Smooth muscle cell (in vitro differentiated cells): Measurements from ENCODE around the gene ASTN1. TPM values are rescaled to one million over a fixed set of nuclear protein-coding genes. Genes with fewer than 3 reads are reported as not detected.

Experiments
- DNase-seq: peaks from one replicate; lab custom pipeline; 2025; ENCODE audit not compliant: unreplicated experiment; lab: John Stamatoyannopoulos, UW
- H2AFZ ChIP-seq: fragments of 200-600 bp; sonication (generic); 2 replicates; pipeline ENCODE4 v1.6.0; 2016; ENCODE audit warnings: antibody characterized with exemption, low read depth, mild to moderate bottlenecking
- H3F3A ChIP-seq: fragments of 200-600 bp; sonication (generic); 2 replicates; pipeline ENCODE4 v1.6.0; 2017; ENCODE audit warnings: antibody characterized with exemption, low read depth
- H3K27ac ChIP-seq: fragments of 200-600 bp; sonication (generic); 2 replicates; pipeline ENCODE4 v1.5.1; 2016; ENCODE audit warnings: low read depth, mild to moderate bottlenecking
- H3K27me3 ChIP-seq: fragments of 200-600 bp; sonication (generic); 2 replicates; pipeline ENCODE4 v1.6.1; 2016; ENCODE audit warnings: low read depth, mild to moderate bottlenecking
- H3K36me3 ChIP-seq: fragments of 200-600 bp; sonication (generic); 2 replicates; pipeline ENCODE4 v1.5.1; 2016; ENCODE audit warnings: low read depth
- H3K4me1 ChIP-seq: fragments of 200-600 bp; sonication (generic); 2 replicates; pipeline ENCODE4 v1.5.1; 2016; ENCODE audit warnings: low read depth
- H3K4me2 ChIP-seq: fragments of 200-600 bp; sonication (generic); 2 replicates; pipeline ENCODE4 v1.6.0; 2016; ENCODE audit warnings: mild to moderate bottlenecking
- H3K4me3 ChIP-seq: fragments of 200-600 bp; sonication (generic); 2 replicates; pipeline ENCODE4 v1.5.1; 2016; ENCODE audit warnings: mild to moderate bottlenecking
- H3K79me2 ChIP-seq: fragments of 200-600 bp; sonication (generic); 2 replicates; pipeline ENCODE4 v1.6.0; 2016; ENCODE audit warnings: low read depth, mild to moderate bottlenecking
- H3K9ac ChIP-seq: fragments of 200-600 bp; sonication (generic); 2 replicates; pipeline ENCODE4 v1.6.0; 2016; ENCODE audit warnings: low read depth
- H3K9me3 ChIP-seq: fragments of 200-600 bp; sonication (generic); replicated peaks from 2 replicates; pipeline ENCODE4 v1.5.1; 2016; ENCODE audit warnings: low read depth
- H4K20me1 ChIP-seq: fragments of 200-600 bp; sonication (generic); 2 replicates; pipeline ENCODE4 v1.6.0; 2016; ENCODE audit warnings: low read depth
- WGBS: methylation state at CpG from one replicate; pipeline ENCODE4 v1.1.7; 2016; ENCODE audit warnings: low lambda C conversion rate; 5-methylcytosine and 5-hydroxymethylcytosine counted together
- polyA plus RNA-seq: library from polyadenylated mRNA; unstranded; fragments of >200 nt; fragmentation: Nextera tagmentation; extraction: Ambion mirVana; gene quantifications from 2 replicates; pipeline ENCODE4 v1.2.1, GENCODE V29; 2016
- total RNA-seq: library from RNA; depleted of rRNA; stranded (reverse); fragments of >200 nt; gene quantifications from 2 replicates; pipeline ENCODE4 v1.2.3, GENCODE V29; 2014
- TF ChIP-seq, protein P1 (sequence below): fragments of 200-600 bp; sonication (generic); IDR thresholded peaks from 2 replicates; pipeline ENCODE4 v1.5.1; 2017; ENCODE audit warnings: borderline replicate concordance, mild to moderate bottlenecking, antibody characterized with exemption; ENCODE audit not compliant: insufficient read depth, poor library complexity, severe bottlenecking

Gene ASTN1
- total and polyA plus RNA-seq, 2 experiments from 2014 or later: 0.04 TPM; not detected in 1

DNA sequence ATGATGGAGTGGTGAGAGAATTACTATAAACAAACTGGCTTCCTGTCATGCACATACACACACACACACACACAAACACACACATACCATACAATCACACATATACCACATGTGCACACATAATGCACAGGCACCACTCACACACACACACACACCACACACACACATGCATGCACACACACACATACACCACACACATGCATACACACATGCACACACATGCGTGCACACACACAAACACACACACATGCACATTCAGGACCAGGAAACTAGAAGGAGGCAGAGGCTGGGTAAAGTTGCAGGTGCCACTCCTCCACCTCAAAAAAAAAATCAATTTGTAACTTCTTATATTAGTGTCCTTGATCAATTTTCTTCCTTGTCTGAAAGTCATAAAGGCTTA, 153.0 kb downstream of the ASTN1 start:
- Histone ChIP-seq H3K9me3 (no peaks in the 10 kb centered on the region), H3K4me1 (no peaks in the 10 kb centered on the region), H3K79me2 (no peaks in the 10 kb centered on the region), H3K9ac (no peak overlapping the region), H3F3A (no peaks in the 10 kb centered on the region), H3K4me3 (no peak overlapping the region), H3K4me2 (no peak overlapping the region), H3K27me3 (no peaks in the 10 kb centered on the region), H4K20me1 (no peaks in the 10 kb centered on the region), H3K27ac (no peak overlapping the region), H3K36me3 (no peaks in the 10 kb centered on the region), H2AFZ (no peak overlapping the region)
- TF ChIP-seq, protein P1, sequence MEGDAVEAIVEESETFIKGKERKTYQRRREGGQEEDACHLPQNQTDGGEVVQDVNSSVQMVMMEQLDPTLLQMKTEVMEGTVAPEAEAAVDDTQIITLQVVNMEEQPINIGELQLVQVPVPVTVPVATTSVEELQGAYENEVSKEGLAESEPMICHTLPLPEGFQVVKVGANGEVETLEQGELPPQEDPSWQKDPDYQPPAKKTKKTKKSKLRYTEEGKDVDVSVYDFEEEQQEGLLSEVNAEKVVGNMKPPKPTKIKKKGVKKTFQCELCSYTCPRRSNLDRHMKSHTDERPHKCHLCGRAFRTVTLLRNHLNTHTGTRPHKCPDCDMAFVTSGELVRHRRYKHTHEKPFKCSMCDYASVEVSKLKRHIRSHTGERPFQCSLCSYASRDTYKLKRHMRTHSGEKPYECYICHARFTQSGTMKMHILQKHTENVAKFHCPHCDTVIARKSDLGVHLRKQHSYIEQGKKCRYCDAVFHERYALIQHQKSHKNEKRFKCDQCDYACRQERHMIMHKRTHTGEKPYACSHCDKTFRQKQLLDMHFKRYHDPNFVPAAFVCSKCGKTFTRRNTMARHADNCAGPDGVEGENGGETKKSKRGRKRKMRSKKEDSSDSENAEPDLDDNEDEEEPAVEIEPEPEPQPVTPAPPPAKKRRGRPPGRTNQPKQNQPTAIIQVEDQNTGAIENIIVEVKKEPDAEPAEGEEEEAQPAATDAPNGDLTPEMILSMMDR: no peak
- WGBS: 86% methylated on average over 1 of the region's 1 CpG
- DNase-seq: no peak

DNA sequence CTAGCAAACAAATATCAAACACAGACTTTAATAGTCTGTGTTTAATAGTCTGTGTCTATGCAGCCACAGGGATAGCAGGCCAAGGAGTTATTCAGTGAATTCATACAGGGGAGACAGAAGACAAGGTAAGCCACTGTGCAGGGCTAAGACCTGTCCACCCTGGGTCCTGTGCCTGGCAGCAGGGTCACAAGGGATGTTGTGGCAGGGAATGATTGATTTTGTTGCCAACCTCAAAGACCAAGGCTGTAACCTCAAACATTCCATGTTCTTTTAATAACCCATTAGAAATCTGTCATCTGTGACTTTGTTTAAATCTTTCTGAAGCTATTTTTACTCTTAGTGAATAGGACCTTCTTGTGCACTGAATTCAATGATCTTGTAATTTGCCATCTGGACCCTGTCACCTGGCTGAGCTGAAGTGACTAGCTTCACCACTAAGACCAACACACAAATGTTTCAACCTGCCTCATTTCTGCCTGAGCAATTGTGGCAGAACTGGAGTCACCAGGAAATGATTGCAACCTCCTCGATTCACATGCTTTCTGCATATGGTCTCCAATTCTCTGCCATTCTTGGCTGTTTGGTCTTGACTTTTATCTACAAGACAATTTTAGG, 154.2 kb downstream of the ASTN1 start:
- no peaks in the 10 kb centered on the region for H3K79me2 ChIP-seq
- no peaks in the 10 kb centered on the region for H4K20me1 ChIP-seq
- 80% methylated on average over 1 of the region's 1 CpG for WGBS
- TF ChIP-seq, protein P1: no peak
- H3K4me2 ChIP-seq: no peak overlapping the region
- no peaks in the 10 kb centered on the region for H3K4me1 ChIP-seq
- no peaks in the 10 kb centered on the region for H3K36me3 ChIP-seq
- no peak overlapping the region for H2AFZ ChIP-seq
- H3K27me3 ChIP-seq: no peaks in the 10 kb centered on the region
- no peaks in the 10 kb centered on the region for H3F3A ChIP-seq
- H3K9me3 ChIP-seq: no peaks in the 10 kb centered on the region
- no peak overlapping the region for H3K9ac ChIP-seq
- no peak overlapping the region for H3K27ac ChIP-seq
- no peak overlapping the region for H3K4me3 ChIP-seq
- no peak for DNase-seq

DNA sequence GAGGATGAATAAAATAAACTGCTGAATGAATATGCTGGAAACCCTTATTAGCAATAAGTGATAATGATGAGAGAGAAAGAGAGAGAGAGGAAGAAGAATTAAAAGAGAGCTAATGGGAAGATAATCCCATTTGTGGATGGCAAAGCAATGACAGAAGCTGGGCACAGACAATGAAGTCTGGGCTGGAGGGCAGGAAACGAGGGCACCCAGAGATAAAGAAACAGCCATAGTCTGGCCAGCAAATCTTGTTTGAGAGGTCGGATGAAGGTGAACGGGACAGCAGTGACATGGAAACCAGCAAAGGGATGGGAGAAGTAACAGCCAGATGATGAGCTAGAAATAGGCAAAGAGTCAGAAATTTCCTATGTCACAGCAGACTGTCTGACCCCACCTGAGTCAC, 155.9 kb downstream of the ASTN1 start:
- H3K9me3 ChIP-seq: no peaks in the 10 kb centered on the region
- WGBS: 92% methylated on average over 3 of the region's 3 CpGs
- DNase-seq: no peak
- no peaks in the 10 kb centered on the region for H3F3A ChIP-seq
- no peak overlapping the region for H3K4me2 ChIP-seq
- no peak overlapping the region for H2AFZ ChIP-seq
- no peak overlapping the region for H3K4me3 ChIP-seq
- no peak overlapping the region for H3K27ac ChIP-seq
- H3K4me1 ChIP-seq: no peaks in the 10 kb centered on the region
- H4K20me1 ChIP-seq: no peaks in the 10 kb centered on the region
- TF ChIP-seq, protein P1: no peak
- H3K27me3 ChIP-seq: no peaks in the 10 kb centered on the region
- no peaks in the 10 kb centered on the region for H3K79me2 ChIP-seq
- no peaks in the 10 kb centered on the region for H3K36me3 ChIP-seq
- H3K9ac ChIP-seq: no peak overlapping the region

DNA sequence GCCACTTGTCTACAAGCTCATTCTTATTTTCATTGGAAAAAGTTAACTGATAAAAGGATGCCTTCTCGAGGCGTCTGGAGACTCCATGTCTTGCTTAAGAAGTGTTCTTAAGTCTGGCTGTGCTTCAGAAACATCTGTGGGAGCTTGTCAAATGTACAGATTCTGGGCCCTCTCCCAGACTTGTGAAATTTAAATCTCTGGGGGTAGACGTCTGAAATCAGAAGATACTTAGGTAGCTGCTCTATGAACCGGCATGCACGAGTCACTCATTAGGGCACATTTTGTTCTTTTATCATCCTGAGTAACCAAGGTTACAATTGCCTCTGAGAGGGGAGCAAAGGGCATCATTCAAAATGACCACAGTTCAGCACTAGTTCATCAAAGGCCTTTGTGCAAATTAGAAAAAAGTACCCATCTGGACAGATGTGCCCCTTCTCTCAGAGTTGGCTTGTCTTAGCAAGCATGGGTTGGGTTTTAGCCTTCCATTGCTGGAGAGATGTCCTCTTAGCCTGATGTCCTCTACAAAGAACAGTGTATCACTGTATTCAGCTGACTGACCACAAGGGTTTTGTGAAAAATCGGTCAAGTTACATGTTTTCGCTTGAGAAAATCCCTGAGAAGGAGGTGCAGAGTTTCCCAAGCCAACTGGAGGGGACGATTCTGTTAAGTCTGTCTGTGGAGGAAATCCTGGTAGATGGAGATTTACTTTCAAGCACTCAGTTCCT, 156.9 kb downstream of the ASTN1 start:
- H3K27me3 ChIP-seq: no peaks in the 10 kb centered on the region
- WGBS: 69% methylated on average over 8 of the region's 8 CpGs

More for the DNA sequence above, 156.9 kb downstream of the ASTN1 start:
- no peaks in the 10 kb centered on the region for H3K79me2 ChIP-seq
- H3K9me3 ChIP-seq: no peaks in the 10 kb centered on the region
- no peaks in the 10 kb centered on the region for H3F3A ChIP-seq
- H3K36me3 ChIP-seq: no peaks in the 10 kb centered on the region
- H3K4me1 ChIP-seq: no peaks in the 10 kb centered on the region
- H3K9ac ChIP-seq: no peak overlapping the region
- H3K4me3 ChIP-seq: no peak overlapping the region
- no peak for DNase-seq
- no peaks in the 10 kb centered on the region for H4K20me1 ChIP-seq
- no peak overlapping the region for H3K27ac ChIP-seq
- TF ChIP-seq, protein P1: no peak
- no peak overlapping the region for H2AFZ ChIP-seq
- no peak overlapping the region for H3K4me2 ChIP-seq
